ENCODE data around the gene TDP1.

DNA sequence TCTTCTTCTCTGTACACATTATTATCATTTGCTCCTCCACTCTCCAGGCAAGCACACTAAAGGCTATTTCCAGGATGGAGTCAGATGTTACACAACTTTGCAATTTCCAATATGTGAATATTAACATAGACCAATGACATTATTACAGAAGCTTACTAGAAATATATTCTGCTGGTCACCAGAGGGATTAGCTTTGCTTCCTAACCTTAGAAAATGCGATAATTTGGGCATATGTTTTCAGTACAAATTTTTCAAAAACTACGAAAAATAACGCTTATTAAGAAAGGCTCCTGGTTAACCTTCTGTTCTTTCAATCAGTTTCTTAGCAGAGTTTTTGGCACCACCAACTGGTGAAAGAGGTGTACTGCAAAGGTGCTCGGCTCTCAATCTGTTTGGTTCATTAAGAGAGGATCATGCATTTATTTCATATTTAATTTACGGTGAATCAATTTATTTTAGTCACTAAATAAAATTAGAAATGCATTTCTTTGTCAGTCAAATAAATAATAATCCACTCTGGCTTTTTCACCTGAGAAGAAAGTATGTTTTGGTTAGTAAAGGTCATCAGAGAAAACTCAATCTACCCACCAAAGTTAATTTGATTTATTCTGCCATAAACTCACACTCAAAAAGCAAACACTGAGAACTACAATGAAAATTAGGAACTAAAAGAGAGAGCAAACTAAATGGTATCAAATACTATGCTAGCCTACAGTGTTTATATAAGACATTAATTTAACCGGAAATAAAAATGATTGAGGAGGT, 40.4 kb upstream of the TDP1 start:
- TF ChIP-seq YY1 (IDR thresholded peaks at IDR 0.05; ENCODE audit: insufficient read depth, insufficient read length) (no peak), ZNF274 (IDR thresholded peaks at IDR 0.05; ENCODE audit: low read depth, low read length) (no peak), SUZ12 (IDR thresholded peaks at IDR 0.05; ENCODE audit: extremely low read depth, insufficient read depth, insufficient read length) (no peak)
